Measurements from ENCODE around the gene CADPS.

Gene CADPS

DNA sequence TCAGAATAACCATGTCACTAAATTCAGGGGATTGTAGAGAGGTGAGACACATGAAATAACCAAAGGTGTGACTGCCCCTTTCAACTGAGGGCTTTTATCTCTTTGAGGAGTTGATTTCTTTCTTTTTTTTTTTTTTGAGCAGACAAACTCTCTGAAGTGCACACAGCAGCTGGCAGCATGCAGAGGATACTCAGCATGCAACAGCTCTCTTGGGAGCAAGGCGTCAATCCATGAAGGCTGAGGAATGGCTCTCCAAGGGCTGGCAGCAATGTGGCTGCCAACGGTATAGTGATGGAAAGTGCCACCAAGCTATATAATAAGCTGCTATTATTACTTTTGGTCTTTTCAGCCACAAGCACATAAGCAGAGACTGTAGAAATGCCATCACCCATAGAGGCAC is 275.2 kb downstream of the CADPS start:
- TF ChIP-seq SIN3A (IDR thresholded peaks at IDR 0.05; ENCODE audit: borderline replicate concordance, insufficient read depth, low read length) (no peak), POLR2AphosphoS5 (IDR thresholded peaks at IDR 0.05; ENCODE audit: low read depth, low read length) (no peak), TAF1 (IDR thresholded peaks at IDR 0.05; ENCODE audit: borderline replicate concordance, insufficient read depth, low read length) (no peak), FOXP2 (optimal IDR thresholded peaks at IDR 0.05; ENCODE audit: borderline replicate concordance, extremely low read depth, extremely low read length, insufficient read depth) (no peak)
- TF ChIP-seq, protein P1, sequence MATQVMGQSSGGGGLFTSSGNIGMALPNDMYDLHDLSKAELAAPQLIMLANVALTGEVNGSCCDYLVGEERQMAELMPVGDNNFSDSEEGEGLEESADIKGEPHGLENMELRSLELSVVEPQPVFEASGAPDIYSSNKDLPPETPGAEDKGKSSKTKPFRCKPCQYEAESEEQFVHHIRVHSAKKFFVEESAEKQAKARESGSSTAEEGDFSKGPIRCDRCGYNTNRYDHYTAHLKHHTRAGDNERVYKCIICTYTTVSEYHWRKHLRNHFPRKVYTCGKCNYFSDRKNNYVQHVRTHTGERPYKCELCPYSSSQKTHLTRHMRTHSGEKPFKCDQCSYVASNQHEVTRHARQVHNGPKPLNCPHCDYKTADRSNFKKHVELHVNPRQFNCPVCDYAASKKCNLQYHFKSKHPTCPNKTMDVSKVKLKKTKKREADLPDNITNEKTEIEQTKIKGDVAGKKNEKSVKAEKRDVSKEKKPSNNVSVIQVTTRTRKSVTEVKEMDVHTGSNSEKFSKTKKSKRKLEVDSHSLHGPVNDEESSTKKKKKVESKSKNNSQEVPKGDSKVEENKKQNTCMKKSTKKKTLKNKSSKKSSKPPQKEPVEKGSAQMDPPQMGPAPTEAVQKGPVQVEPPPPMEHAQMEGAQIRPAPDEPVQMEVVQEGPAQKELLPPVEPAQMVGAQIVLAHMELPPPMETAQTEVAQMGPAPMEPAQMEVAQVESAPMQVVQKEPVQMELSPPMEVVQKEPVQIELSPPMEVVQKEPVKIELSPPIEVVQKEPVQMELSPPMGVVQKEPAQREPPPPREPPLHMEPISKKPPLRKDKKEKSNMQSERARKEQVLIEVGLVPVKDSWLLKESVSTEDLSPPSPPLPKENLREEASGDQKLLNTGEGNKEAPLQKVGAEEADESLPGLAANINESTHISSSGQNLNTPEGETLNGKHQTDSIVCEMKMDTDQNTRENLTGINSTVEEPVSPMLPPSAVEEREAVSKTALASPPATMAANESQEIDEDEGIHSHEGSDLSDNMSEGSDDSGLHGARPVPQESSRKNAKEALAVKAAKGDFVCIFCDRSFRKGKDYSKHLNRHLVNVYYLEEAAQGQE (IDR thresholded peaks at IDR 0.05; ENCODE audit: insufficient read depth in 1 of 2, low read depth in 2 of 2, low read length in 2 of 2): no peak

DNA sequence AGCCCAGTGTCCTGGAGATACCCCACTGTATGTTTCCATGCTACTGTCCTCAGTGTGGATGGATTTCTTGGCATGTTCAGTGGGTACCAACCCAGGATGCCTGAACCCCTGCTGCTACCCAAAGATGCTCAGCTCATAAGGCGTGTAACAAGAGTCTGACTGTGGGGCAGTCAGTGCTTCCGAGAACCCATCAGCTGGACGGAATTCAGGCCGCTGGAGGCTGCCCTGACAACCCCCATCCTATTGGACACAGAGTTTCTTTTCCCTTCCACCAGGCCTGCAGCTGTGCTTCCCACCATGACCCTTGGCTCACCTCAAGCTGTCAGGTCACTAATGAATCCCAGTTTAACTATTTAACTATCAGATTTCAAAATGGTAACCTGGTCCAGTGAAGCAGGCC is 277.7 kb downstream of the CADPS start:
- TF ChIP-seq FOXP2 (optimal IDR thresholded peaks at IDR 0.05; ENCODE audit: borderline replicate concordance, extremely low read depth, extremely low read length, insufficient read depth): no peak

DNA sequence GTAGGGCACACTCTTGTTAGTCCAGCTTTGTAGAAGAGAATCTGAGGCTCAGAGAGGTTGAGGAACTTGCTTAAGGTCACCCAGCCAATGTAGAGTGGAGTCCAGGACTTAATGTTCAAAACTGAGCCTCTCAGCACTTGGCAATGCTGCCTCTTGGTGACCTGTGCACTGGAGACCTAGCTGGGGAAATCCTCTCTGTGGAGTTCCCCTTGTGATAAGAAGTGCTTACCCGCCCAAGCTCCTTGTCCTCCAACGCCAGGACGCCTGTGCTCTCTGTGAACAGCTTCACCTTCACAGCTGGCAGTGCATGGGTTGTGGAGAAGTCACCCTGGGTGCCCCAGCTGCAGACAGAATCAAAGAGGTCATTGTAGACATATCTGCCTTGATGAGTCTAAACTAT is 282.8 kb downstream of the CADPS start:
- TF ChIP-seq TAF1 (IDR thresholded peaks at IDR 0.05; ENCODE audit: borderline replicate concordance, insufficient read depth, low read length): no peak
- TF ChIP-seq FOXP2 (optimal IDR thresholded peaks at IDR 0.05; ENCODE audit: borderline replicate concordance, extremely low read depth, extremely low read length, insufficient read depth): no peak
- TF ChIP-seq, protein P1 (IDR thresholded peaks at IDR 0.05; ENCODE audit: insufficient read depth in 1 of 2, low read depth in 2 of 2, low read length in 2 of 2): no peak
- TF ChIP-seq POLR2AphosphoS5 (IDR thresholded peaks at IDR 0.05; ENCODE audit: low read depth, low read length): no peak
- TF ChIP-seq SIN3A (IDR thresholded peaks at IDR 0.05; ENCODE audit: borderline replicate concordance, insufficient read depth, low read length): no peak

DNA sequence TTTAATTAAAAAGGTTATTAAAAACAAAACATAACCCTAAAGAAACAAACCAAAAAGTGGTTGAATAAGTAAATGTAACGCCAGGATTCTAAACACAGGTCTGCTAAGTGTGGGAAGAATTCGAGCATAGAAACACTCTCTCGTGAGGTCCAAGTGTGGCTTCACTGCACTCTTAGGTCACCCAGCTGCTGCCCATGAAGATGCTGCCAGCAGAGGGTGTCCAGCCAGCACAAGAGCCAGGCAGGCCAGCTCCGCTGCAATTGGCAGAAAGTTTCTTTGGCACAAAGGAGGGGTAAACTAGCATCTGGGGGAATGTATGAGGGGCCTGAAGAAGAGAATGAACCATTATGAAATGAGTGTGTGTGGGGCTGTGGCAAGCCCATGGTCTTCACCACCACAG is 286.1 kb downstream of the CADPS start:
- TF ChIP-seq FOXP2 (optimal IDR thresholded peaks at IDR 0.05; ENCODE audit: borderline replicate concordance, extremely low read depth, extremely low read length, insufficient read depth) (no peak), TAF1 (IDR thresholded peaks at IDR 0.05; ENCODE audit: borderline replicate concordance, insufficient read depth, low read length) (no peak), SIN3A (IDR thresholded peaks at IDR 0.05; ENCODE audit: borderline replicate concordance, insufficient read depth, low read length) (no peak), POLR2AphosphoS5 (IDR thresholded peaks at IDR 0.05; ENCODE audit: low read depth, low read length) (no peak)
- TF ChIP-seq, protein P1 (IDR thresholded peaks at IDR 0.05; ENCODE audit: insufficient read depth in 1 of 2, low read depth in 2 of 2, low read length in 2 of 2): no peak

DNA sequence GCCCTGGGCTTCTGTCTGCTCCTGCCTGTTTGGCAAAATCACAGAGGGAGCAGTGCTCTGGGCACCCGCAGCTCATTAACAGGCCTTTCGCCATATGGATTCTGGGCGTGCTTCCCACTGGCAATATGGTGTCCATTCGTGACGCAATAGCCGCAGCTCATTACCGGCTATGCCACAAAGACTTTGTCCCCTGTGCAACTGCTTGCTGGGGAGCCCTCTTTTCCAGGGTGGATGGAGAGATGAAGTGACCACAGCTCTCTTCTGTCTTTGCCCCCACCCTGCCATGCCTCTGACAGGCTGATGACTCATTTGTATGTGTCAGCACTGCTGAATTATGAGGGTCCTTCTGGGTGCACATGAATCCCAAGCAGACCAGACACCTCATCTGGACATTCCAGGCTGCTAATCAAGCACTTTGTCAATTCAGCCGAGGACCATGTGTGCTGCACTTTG is 287.6 kb downstream of the CADPS start:
- TF ChIP-seq FOXP2 (optimal IDR thresholded peaks at IDR 0.05; ENCODE audit: borderline replicate concordance, extremely low read depth, extremely low read length, insufficient read depth) (no peak), SIN3A (IDR thresholded peaks at IDR 0.05; ENCODE audit: borderline replicate concordance, insufficient read depth, low read length) (no peak), TAF1 (IDR thresholded peaks at IDR 0.05; ENCODE audit: borderline replicate concordance, insufficient read depth, low read length) (no peak), POLR2AphosphoS5 (IDR thresholded peaks at IDR 0.05; ENCODE audit: low read depth, low read length) (no peak)

DNA sequence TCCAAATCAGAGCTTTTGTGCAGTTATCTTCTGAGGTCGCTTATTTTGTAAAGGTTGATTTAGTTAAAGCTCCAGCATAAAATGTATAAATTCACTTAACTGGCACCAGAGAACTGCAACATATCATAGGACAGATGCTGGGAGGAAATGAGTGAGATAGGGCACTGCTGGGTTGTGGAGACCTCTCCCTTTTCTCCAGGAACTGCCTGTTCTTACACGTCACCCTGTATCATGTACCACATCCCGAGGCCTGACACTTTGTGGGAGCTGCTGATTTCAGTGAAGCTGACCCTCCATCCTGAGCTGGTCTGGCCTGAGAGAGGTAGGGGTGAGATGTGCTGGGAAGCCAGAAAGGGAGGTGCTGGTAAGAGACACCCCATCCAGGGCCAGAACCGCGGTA is 288.0 kb downstream of the CADPS start:
- TF ChIP-seq SIN3A (IDR thresholded peaks at IDR 0.05; ENCODE audit: borderline replicate concordance, insufficient read depth, low read length): no peak
- no peak for TF ChIP-seq FOXP2 (optimal IDR thresholded peaks at IDR 0.05; ENCODE audit: borderline replicate concordance, extremely low read depth, extremely low read length, insufficient read depth)
- TF ChIP-seq, protein P1 (IDR thresholded peaks at IDR 0.05; ENCODE audit: insufficient read depth in 1 of 2, low read depth in 2 of 2, low read length in 2 of 2): no peak
- no peak for TF ChIP-seq TAF1 (IDR thresholded peaks at IDR 0.05; ENCODE audit: borderline replicate concordance, insufficient read depth, low read length)
- TF ChIP-seq POLR2AphosphoS5 (IDR thresholded peaks at IDR 0.05; ENCODE audit: low read depth, low read length): no peak

Data from PFSK-1 (cell line).